Measurements from ENCODE around the gene NRP1. TPM values are rescaled to one million over a fixed set of nuclear protein-coding genes. Genes with fewer than 3 reads are reported as not detected.
A peak's percentile ranks its signal among the peaks of the same experiment; 100 is the strongest.

Gene NRP1
- total RNA-seq, 4 donors from 2014 or later: 3.1 to 27.7 (median 12.0) TPM

- no peak overlapping the region for H3K27ac ChIP-seq
- peaks cover 0 to 22% (median 2%) of the 10 kb centered on the region in 3 donors for H3K4me1 ChIP-seq
- no peak overlapping the region for H3K4me3 ChIP-seq
- WGBS, 2 donors: 76 to 88% methylated on average over 3 of the region's 3 CpGs
- no peaks in the 10 kb centered on the region for H3K36me3 ChIP-seq
- H3K9me3 ChIP-seq: no peaks in the 10 kb centered on the region
- H3K27me3 ChIP-seq: no peaks in the 10 kb centered on the region
- TF ChIP-seq POLR2A (IDR thresholded peaks at IDR 0.05): no peak
- no peak for TF ChIP-seq CTCF (IDR thresholded peaks at IDR 0.05)
- intact Hi-C loops (cut with DNase I): no loop called here
- DNase-seq: no peak
Observed at GRCh38 chr10:33235951-33236350, 98.5 kb downstream of the NRP1 start.

DNA sequence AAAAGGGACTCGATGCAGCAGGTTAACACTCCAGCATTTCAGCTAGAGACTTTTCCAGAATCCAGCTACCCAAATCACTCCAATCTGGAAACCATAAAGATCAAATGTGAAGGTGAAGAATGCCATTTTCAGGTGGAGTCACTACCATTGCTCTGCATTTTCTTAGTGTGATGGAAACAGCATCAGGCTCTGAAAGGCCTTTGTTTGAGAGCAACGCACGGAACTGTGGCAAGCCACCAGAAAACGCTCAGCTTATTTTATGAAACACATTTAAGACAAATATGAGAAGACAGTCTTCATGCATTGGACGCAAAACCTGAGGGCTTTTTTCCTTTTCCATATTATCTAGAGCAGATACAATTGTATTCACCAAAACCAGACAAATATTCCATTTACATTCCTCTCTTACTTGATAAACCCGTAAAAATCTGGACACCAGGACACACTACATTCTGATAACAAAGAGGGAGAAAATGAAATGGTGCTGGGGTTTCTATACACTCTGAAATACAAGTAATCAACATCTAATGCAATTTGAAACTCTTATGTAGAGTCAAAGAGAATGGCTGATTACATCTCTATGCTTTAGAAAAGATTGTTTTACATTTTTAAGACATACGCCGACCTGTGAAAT, 99.1 kb downstream of the NRP1 start:
- intact Hi-C loops (cut with DNase I): no loop called here
- 68 to 75% methylated on average over 8 of the region's 8 CpGs for WGBS, 2 donors
- peak overlapping the region in 1 of 4 donors; percentile 37 for H3K27ac ChIP-seq
- DNase-seq: no peak
- no peak overlapping the region for H3K4me3 ChIP-seq
- TF ChIP-seq CTCF (IDR thresholded peaks at IDR 0.05): no peak
- TF ChIP-seq POLR2A (IDR thresholded peaks at IDR 0.05): no peak
- H3K27me3 ChIP-seq: no peaks in the 10 kb centered on the region
- H3K4me1 ChIP-seq: peaks cover 0 to 16% (median 2%) of the 10 kb centered on the region in 3 donors
- H3K9me3 ChIP-seq: no peaks in the 10 kb centered on the region
- H3K36me3 ChIP-seq: no peaks in the 10 kb centered on the region

DNA sequence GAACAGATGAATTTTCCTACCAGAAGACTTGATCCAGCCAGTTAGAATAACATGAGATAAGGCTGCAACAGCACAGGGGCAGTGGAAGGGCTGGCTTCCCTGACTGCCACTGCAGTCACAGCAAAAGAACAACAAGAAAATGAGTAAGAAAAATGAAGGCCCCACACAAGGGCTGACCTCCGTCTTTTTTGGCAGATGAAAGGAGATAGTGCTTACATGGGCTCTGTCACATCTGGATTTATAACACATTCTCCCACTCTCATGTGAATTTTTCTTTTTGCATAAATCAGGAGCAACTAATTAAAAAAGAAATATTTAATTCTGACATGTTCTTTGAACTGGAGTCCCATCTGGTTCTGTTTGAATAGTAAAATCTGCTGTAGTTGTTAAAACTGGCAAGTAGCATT, 99.6 kb downstream of the NRP1 start:
- Histone ChIP-seq H3K9me3 (no peaks in the 10 kb centered on the region), H3K4me1 (peaks cover 0 to 19% (median 2%) of the 10 kb centered on the region in 3 donors), H3K4me3 (no peak overlapping the region), H3K36me3 (no peaks in the 10 kb centered on the region), H3K27ac (peak overlapping the region in 1 of 4 donors; percentile 37), H3K27me3 (no peaks in the 10 kb centered on the region)
- WGBS, 2 donors: 50 to 68% methylated on average over 1 of the region's 1 CpG
- TF ChIP-seq POLR2A (IDR thresholded peaks at IDR 0.05) (no peak), CTCF (IDR thresholded peaks at IDR 0.05) (no peak)
- intact Hi-C loops (cut with DNase I): no loop called here
- no peak for DNase-seq

GRCh38 chr10:33233635-33234034, 100.8 kb downstream of the NRP1 start:
- Histone ChIP-seq H3K9me3 (no peaks in the 10 kb centered on the region), H3K4me3 (no peak overlapping the region), H3K4me1 (peaks cover 0 to 21% (median 2%) of the 10 kb centered on the region in 3 donors), H3K36me3 (no peaks in the 10 kb centered on the region), H3K27me3 (no peaks in the 10 kb centered on the region), H3K27ac (peak overlapping the region in 1 of 4 donors; percentile 37)
- 64 to 79% methylated on average over 3 of the region's 3 CpGs for WGBS, 2 donors
- TF ChIP-seq CTCF (IDR thresholded peaks at IDR 0.05): no peak
- TF ChIP-seq POLR2A (IDR thresholded peaks at IDR 0.05): no peak
- no peak for DNase-seq
- intact Hi-C loops (cut with DNase I): no loop called here

DNA sequence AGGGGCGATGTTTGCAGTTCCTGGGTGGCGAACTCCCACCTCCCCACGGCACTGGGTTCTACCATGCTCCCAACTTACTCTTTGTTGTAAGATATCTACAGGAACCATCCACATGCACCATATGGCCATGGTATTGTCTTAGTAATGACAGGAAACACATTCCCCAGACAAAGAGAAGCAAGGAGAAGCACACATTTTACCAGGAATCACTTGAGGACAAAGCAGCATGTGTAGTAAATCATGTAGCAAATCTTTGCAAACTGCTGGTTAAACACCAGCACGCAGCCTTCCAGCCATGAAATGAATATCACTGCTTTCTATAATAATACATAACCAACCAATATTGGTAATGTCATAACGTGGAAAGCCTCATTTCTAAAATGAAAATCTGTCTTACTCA, 101.2 kb downstream of the NRP1 start:
- H3K4me3 ChIP-seq: no peak overlapping the region
- 75 to 81% methylated on average over 5 of the region's 5 CpGs for WGBS, 2 donors
- no peaks in the 10 kb centered on the region for H3K9me3 ChIP-seq
- TF ChIP-seq CTCF (IDR thresholded peaks at IDR 0.05) (no peak), POLR2A (IDR thresholded peaks at IDR 0.05) (no peak)
- no peaks in the 10 kb centered on the region for H3K27me3 ChIP-seq
- peaks cover 0 to 21% (median 2%) of the 10 kb centered on the region in 3 donors for H3K4me1 ChIP-seq
- peak overlapping the region in 1 of 4 donors; percentile 14 for H3K27ac ChIP-seq
- no peaks in the 10 kb centered on the region for H3K36me3 ChIP-seq
- intact Hi-C loops (cut with DNase I): no loop called here
- DNase-seq: no peak
